Dedifferentiated amniotic fluid mesenchymal stem cell (primary cell): Measurements from ENCODE around the gene ZBTB16.

Experiments
- DNase-seq: peaks from one replicate; pipeline ENCODE4 v3.0.0-alpha.2; 2016; ENCODE audit errors: extremely low spot score

The ZBTB16 gene

GRCh38 chr11:114131461-114131864, 72.0 kb downstream of the ZBTB16 start:
- no peak for DNase-seq

- no peak for DNase-seq
Measured at GRCh38 chr11:114132417-114132816, 72.9 kb downstream of the ZBTB16 start.

GRCh38 chr11:114132944-114133394, 73.5 kb downstream of the ZBTB16 start:
- no peak for DNase-seq

GRCh38 chr11:114133548-114134329, 74.2 kb downstream of the ZBTB16 start:
- DNase-seq, result no peak

GRCh38 chr11:114134870-114135269, 75.4 kb downstream of the ZBTB16 start:
- peak; percentile 19 for DNase-seq

GRCh38 chr11:114135737-114136151, 76.2 kb downstream of the ZBTB16 start:
- DNase-seq, result no peak

GRCh38 chr11:114136686-114137640, 77.5 kb downstream of the ZBTB16 start:
- no peak for DNase-seq

- no peak for DNase-seq
Measured at GRCh38 chr11:114137838-114138237, 78.3 kb downstream of the ZBTB16 start.

- no peak for DNase-seq
Measured at GRCh38 chr11:114138411-114138810, 78.9 kb downstream of the ZBTB16 start.

- DNase-seq, result no peak
Measured at GRCh38 chr11:114140826-114141225, 81.3 kb downstream of the ZBTB16 start.

GRCh38 chr11:114141863-114142580, 82.5 kb downstream of the ZBTB16 start:
- no peak for DNase-seq

- no peak for DNase-seq
Measured at GRCh38 chr11:114142707-114143106, 83.2 kb downstream of the ZBTB16 start.

- DNase-seq, result no peak
Measured at GRCh38 chr11:114145166-114145775, 85.8 kb downstream of the ZBTB16 start.

- DNase-seq, result no peak
Measured at GRCh38 chr11:114147375-114148012, 88.0 kb downstream of the ZBTB16 start.

GRCh38 chr11:114148013-114148382, 88.5 kb downstream of the ZBTB16 start:
- no peak for DNase-seq

- DNase-seq, result no peak
Measured at GRCh38 chr11:114149689-114150407, 90.3 kb downstream of the ZBTB16 start.

GRCh38 chr11:114150671-114151070, 91.2 kb downstream of the ZBTB16 start:
- no peak for DNase-seq

- no peak for DNase-seq
Measured at GRCh38 chr11:114151631-114152030, 92.1 kb downstream of the ZBTB16 start.

- no peak for DNase-seq
Measured at GRCh38 chr11:114152162-114152561, 92.7 kb downstream of the ZBTB16 start.

- DNase-seq, result no peak
Measured at GRCh38 chr11:114152785-114153184, 93.3 kb downstream of the ZBTB16 start.
